PC-9 (cell line): ENCODE measurements around the gene ZNRF1.

ENCODE experiments used
- CTCF ChIP-seq: fragments of 200-600 bp; sonication (generic); conservative IDR thresholded peaks from 2 replicates; pipeline ENCODE4 v1.6.1; 2017; ENCODE audit warnings: mixed run types, antibody characterized with exemption, mild to moderate bottlenecking, moderate library complexity
- EZH2 ChIP-seq: fragments of 200-600 bp; sonication (generic); IDR thresholded peaks from 2 replicates; pipeline ENCODE4 v1.8.0; 2017; ENCODE audit warnings: antibody characterized with exemption, low read depth

DNA sequence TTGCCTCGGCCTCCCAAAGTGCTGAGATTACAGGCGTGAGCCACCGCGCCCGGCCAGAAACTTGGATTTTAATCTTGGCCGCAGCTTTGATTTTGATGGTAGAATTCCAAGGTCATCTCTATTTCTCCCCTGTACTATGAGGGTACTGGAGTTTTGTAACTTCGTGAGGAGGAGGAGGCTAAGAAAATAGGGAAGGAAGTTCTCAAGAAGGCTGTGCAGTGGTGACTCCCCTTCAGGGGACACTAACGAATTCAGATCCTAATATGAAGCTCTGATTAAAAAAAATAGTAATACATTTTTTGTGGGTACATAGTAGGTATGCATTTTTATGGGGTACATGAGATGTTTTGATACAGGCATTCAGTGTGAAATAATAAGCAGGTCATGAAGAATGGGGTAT is 61.9 kb downstream of the ZNRF1 start:
- no peak for TF ChIP-seq CTCF
- no peak for TF ChIP-seq EZH2
